ENCODE data around the gene SLCO1A2.

DNA sequence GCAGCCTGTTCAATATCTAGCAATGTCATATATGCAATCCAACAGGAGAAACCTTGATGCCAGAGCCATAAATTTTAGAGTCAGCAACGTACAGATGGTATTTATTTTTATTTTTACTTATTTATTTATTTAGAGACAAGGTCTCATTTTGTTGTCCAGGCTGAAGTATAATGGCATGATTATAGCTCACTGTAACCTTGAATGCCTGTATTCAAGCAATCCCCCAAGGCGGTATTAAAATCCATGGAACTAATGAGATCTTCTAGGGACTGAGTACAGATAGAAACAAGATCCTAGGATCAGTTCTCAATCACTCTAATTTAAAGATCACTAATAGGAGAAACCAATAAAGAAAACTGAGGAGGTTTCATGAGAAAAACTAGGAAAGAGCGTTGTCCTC lies 114.5 kb downstream of the SLCO1A2 start:
- TF ChIP-seq, protein P1, sequence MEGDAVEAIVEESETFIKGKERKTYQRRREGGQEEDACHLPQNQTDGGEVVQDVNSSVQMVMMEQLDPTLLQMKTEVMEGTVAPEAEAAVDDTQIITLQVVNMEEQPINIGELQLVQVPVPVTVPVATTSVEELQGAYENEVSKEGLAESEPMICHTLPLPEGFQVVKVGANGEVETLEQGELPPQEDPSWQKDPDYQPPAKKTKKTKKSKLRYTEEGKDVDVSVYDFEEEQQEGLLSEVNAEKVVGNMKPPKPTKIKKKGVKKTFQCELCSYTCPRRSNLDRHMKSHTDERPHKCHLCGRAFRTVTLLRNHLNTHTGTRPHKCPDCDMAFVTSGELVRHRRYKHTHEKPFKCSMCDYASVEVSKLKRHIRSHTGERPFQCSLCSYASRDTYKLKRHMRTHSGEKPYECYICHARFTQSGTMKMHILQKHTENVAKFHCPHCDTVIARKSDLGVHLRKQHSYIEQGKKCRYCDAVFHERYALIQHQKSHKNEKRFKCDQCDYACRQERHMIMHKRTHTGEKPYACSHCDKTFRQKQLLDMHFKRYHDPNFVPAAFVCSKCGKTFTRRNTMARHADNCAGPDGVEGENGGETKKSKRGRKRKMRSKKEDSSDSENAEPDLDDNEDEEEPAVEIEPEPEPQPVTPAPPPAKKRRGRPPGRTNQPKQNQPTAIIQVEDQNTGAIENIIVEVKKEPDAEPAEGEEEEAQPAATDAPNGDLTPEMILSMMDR (IDR thresholded peaks at IDR 0.05; ENCODE audit: low read depth, low read length), result no peak
- TF ChIP-seq EZH2phosphoT487 (IDR thresholded peaks at IDR 0.05; ENCODE audit: low read depth), result no peak
